GM12892 (cell line): ENCODE measurements around the gene ARL15.

ENCODE experiments used
- POLR2A ChIP-seq: IDR thresholded peaks from 2 replicates; pipeline ENCODE4 v1.6.1; 2011; ENCODE audit warnings: low read depth, low read length, control low read depth
- POLR2AphosphoS5 ChIP-seq: IDR thresholded peaks from 2 replicates; pipeline ENCODE4 v1.6.1; 2011; ENCODE audit warnings: low read depth, low read length, control low read depth

DNA sequence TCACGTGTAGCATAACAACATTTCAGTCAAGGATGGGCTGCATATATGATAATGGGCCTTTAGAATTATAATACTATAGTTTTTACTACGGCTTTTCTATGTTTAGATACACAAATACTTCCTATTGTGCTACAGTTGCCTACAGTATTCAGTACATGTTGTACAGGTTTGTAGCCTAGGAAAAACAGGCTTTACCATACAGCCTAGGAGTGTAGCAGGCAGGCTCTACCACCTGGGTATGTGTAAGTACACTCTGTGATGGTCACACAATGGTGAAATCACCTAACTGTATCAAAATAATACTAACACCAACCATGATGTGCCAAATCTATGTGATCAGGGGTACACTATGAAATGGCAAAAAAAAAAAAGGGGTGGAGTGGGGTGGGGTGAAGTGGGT is 372.9 kb downstream of the ARL15 start:
- TF ChIP-seq POLR2AphosphoS5 (no peak), POLR2A (no peak)
